ENCODE results near the gene TM7SF3. TPM values are rescaled to one million over a fixed set of nuclear protein-coding genes. Genes with fewer than 3 reads are reported as not detected.

TM7SF3 gene
- total RNA-seq, 1 experiment from 2014 or later, result 114 TPM

GRCh38 chr12:27013611-27014084 is 536 bp downstream of the TM7SF3 start:
- no peaks in the 10 kb centered on the region for H3K27me3 ChIP-seq (ENCODE audit: low read length)
- intact Hi-C loops (cut with micrococcal nuclease), result loop anchor here (1.0 to 5.0 kb wide), 6 partner anchors 75 to 381 kb away; partner anchors contain the start of gene FGFR1OP2
- no peaks in the 10 kb centered on the region for H3K9me3 ChIP-seq (ENCODE audit: low read length)
- H3K9me2 ChIP-seq (replicated peaks; ENCODE audit: low read length), result no peaks in the 10 kb centered on the region
- H3K27ac ChIP-seq (ENCODE audit: low read length), result no peak overlapping the region
- no peaks in the 10 kb centered on the region for H3F3A ChIP-seq (ENCODE audit: low read length, unreplicated experiment)
- TF ChIP-seq EZH2phosphoT487 (IDR thresholded peaks at IDR 0.05; ENCODE audit: borderline replicate concordance, low read length), result no peak
- no peak for TF ChIP-seq EZH2 (IDR thresholded peaks at IDR 0.05; ENCODE audit: low read length, unreplicated experiment)
- TSS peak; percentile 49 for BruUV-seq (replicated peaks)
- ChIA-PET CTCF (interaction anchor here (0.5 to 1.4 kb wide), 9 partner anchors 21 to 829 kb away, joined by 3 to 13 read pairs (median 4); partner anchors contain the start of gene FGFR1OP2), POLR2A (ENCODE audit: unreplicated experiment) (no interaction called here)
- H3K79me2 ChIP-seq (ENCODE audit: low read length), result peaks cover 52% of the 10 kb centered on the region
- H2AFZ ChIP-seq (ENCODE audit: low read length), result peak overlapping the region; percentile 99
- H4K20me1 ChIP-seq (ENCODE audit: low read length), result no peaks in the 10 kb centered on the region
- ATAC-seq (peak; percentile 53), DNase-seq (peak; percentile 36)
- H3K4me1 ChIP-seq (ENCODE audit: insufficient read depth, low read length), result peaks cover 40% of the 10 kb centered on the region
- H3K4me2 ChIP-seq (ENCODE audit: low read length), result peak overlapping the region; percentile 97
- H3K4me3 ChIP-seq (ENCODE audit: low read length), result peak overlapping the region; percentile 89
- H3K36me3 ChIP-seq (ENCODE audit: low read depth, low read length), result no peaks in the 10 kb centered on the region
- H3K9ac ChIP-seq (ENCODE audit: low read length), result peak overlapping the region; percentile 71

- peak overlapping the region; percentile 97 for H3K4me2 ChIP-seq (ENCODE audit: low read length)
- H3F3A ChIP-seq (ENCODE audit: low read length, unreplicated experiment), result no peaks in the 10 kb centered on the region
- H3K36me3 ChIP-seq (ENCODE audit: low read depth, low read length), result no peaks in the 10 kb centered on the region
- H3K4me1 ChIP-seq (ENCODE audit: insufficient read depth, low read length), result peaks cover 40% of the 10 kb centered on the region
- peaks cover 54% of the 10 kb centered on the region for H3K79me2 ChIP-seq (ENCODE audit: low read length)
- no peaks in the 10 kb centered on the region for H4K20me1 ChIP-seq (ENCODE audit: low read length)
- TF ChIP-seq CTCF (conservative IDR thresholded peaks at IDR 0.05; ENCODE audit: low read depth, low read length), result no peak
- no peak for TF ChIP-seq EZH2phosphoT487 (IDR thresholded peaks at IDR 0.05; ENCODE audit: borderline replicate concordance, low read length)
- no peak for TF ChIP-seq EZH2 (IDR thresholded peaks at IDR 0.05; ENCODE audit: low read length, unreplicated experiment)
- ChIA-PET CTCF (interaction anchor here (1.4 kb wide), 1 partner anchor 293 kb away, joined by 13 read pairs; no protein-coding TSS in a partner anchor), POLR2A (ENCODE audit: unreplicated experiment) (no interaction called here)
- H3K27me3 ChIP-seq (ENCODE audit: low read length), result no peaks in the 10 kb centered on the region
- no peak overlapping the region for H2AFZ ChIP-seq (ENCODE audit: low read length)
- no peaks in the 10 kb centered on the region for H3K9me3 ChIP-seq (ENCODE audit: low read length)
- ATAC-seq, result no peak
- DNase-seq, result no peak
- peak overlapping the region; percentile 71; the same call in 1 of the 2 replicates for H3K9ac ChIP-seq (ENCODE audit: low read length)
- peak overlapping the region; percentile 89 for H3K4me3 ChIP-seq (ENCODE audit: low read length)
- no peaks in the 10 kb centered on the region for H3K9me2 ChIP-seq (replicated peaks; ENCODE audit: low read length)
- no TSS peak for BruUV-seq (replicated peaks)
- no peak overlapping the region for H3K27ac ChIP-seq (ENCODE audit: low read length)
- intact Hi-C loops (cut with micrococcal nuclease), result loop anchor here (5.0 kb wide), 2 partner anchors 369 to 381 kb away; no protein-coding TSS in a partner anchor
Observed at GRCh38 chr12:27012982-27013255, 1.3 kb downstream of the TM7SF3 start.

- Histone ChIP-seq H3K9me3 (ENCODE audit: low read length) (no peaks in the 10 kb centered on the region), H2AFZ (ENCODE audit: low read length) (no peak overlapping the region), H3K9me2 (replicated peaks; ENCODE audit: low read length) (no peaks in the 10 kb centered on the region), H3K4me2 (ENCODE audit: low read length) (peak overlapping the region; percentile 97), H4K20me1 (ENCODE audit: low read length) (no peaks in the 10 kb centered on the region), H3K27me3 (ENCODE audit: low read length) (no peaks in the 10 kb centered on the region), H3K9ac (ENCODE audit: low read length) (no peak overlapping the region), H3K4me1 (ENCODE audit: insufficient read depth, low read length) (peaks cover 40% of the 10 kb centered on the region), H3K27ac (ENCODE audit: low read length) (no peak overlapping the region), H3K4me3 (ENCODE audit: low read length) (no peak overlapping the region), H3F3A (ENCODE audit: low read length, unreplicated experiment) (no peaks in the 10 kb centered on the region), H3K79me2 (ENCODE audit: low read length) (peaks cover 59% of the 10 kb centered on the region), H3K36me3 (ENCODE audit: low read depth, low read length) (no peaks in the 10 kb centered on the region)
- TF ChIP-seq EZH2phosphoT487 (IDR thresholded peaks at IDR 0.05; ENCODE audit: borderline replicate concordance, low read length) (no peak), EZH2 (IDR thresholded peaks at IDR 0.05; ENCODE audit: low read length, unreplicated experiment) (no peak), CTCF (conservative IDR thresholded peaks at IDR 0.05; ENCODE audit: low read depth, low read length) (no peak)
- ChIA-PET CTCF (no interaction called here), POLR2A (ENCODE audit: unreplicated experiment) (no interaction called here)
- intact Hi-C loops (cut with micrococcal nuclease), result loop anchor here (5.0 kb wide), 2 partner anchors 370 to 380 kb away; no protein-coding TSS in a partner anchor
- no TSS peak for BruUV-seq (replicated peaks)
- ATAC-seq, result no peak
- no peak for DNase-seq
Observed at GRCh38 chr12:27012239-27012981, 1.8 kb downstream of the TM7SF3 start.
